ENCODE results near the gene TMEM221. TPM values are rescaled to one million over a fixed set of nuclear protein-coding genes. Genes with fewer than 3 reads are reported as not detected.

TMEM221 gene
- total and polyA plus RNA-seq, 10 of the 15 experiments (the other 5 are each of a cell fraction or from before 2014, with no cell fraction given) = 0.04 to 0.24 TPM; not detected in 8

GRCh38 chr19:17496337-17496997, 48.0 kb upstream of the TMEM221 start (continued):
- TF ChIP-seq, protein P1, sequence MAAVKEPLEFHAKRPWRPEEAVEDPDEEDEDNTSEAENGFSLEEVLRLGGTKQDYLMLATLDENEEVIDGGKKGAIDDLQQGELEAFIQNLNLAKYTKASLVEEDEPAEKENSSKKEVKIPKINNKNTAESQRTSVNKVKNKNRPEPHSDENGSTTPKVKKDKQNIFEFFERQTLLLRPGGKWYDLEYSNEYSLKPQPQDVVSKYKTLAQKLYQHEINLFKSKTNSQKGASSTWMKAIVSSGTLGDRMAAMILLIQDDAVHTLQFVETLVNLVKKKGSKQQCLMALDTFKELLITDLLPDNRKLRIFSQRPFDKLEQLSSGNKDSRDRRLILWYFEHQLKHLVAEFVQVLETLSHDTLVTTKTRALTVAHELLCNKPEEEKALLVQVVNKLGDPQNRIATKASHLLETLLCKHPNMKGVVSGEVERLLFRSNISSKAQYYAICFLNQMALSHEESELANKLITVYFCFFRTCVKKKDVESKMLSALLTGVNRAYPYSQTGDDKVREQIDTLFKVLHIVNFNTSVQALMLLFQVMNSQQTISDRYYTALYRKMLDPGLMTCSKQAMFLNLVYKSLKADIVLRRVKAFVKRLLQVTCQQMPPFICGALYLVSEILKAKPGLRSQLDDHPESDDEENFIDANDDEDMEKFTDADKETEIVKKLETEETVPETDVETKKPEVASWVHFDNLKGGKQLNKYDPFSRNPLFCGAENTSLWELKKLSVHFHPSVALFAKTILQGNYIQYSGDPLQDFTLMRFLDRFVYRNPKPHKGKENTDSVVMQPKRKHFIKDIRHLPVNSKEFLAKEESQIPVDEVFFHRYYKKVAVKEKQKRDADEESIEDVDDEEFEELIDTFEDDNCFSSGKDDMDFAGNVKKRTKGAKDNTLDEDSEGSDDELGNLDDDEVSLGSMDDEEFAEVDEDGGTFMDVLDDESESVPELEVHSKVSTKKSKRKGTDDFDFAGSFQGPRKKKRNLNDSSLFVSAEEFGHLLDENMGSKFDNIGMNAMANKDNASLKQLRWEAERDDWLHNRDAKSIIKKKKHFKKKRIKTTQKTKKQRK (IDR thresholded peaks at IDR 0.05; ENCODE audit: low read depth, low read length) = no peak
- TF ChIP-seq TARDBP (IDR thresholded peaks at IDR 0.05; ENCODE audit: borderline replicate concordance) (no peak), CREB1 (IDR thresholded peaks at IDR 0.05; ENCODE audit: low read depth) (no peak; the same call in 1 of the 2 replicates), ZZZ3 (IDR thresholded peaks at IDR 0.05; ENCODE audit: control insufficient read depth, insufficient read length, low read depth) (no peak), NR2F1 (conservative IDR thresholded peaks at IDR 0.05) (peak; percentile 77), TCF7 (IDR thresholded peaks at IDR 0.05; ENCODE audit: borderline replicate concordance) (no peak), CBX3 (IDR thresholded peaks at IDR 0.05; ENCODE audit: borderline replicate concordance, low read depth) (no peak), RUNX3 (IDR thresholded peaks at IDR 0.05; ENCODE audit: low read length) (no peak), SMAD1 (IDR thresholded peaks at IDR 0.05; ENCODE audit: low read depth, partially characterized antibody) (no peak), ATF3 (IDR thresholded peaks at IDR 0.05; ENCODE audit: borderline replicate concordance, extremely low read depth, low read depth, low read length) (no peak), EED (IDR thresholded peaks at IDR 0.05; ENCODE audit: low read depth) (no peak), ATF7 (IDR thresholded peaks at IDR 0.05; ENCODE audit: low read depth) (no peak), NFYB (IDR thresholded peaks at IDR 0.05; ENCODE audit: insufficient read depth, low read depth, low read length) (no peak), CHD2 (IDR thresholded peaks at IDR 0.05; ENCODE audit: borderline replicate concordance, low read depth, low read length) (no peak), NBN (IDR thresholded peaks at IDR 0.05) (peak; percentile 39; the same call in 1 of the 2 replicates), EP300 (IDR thresholded peaks at IDR 0.05; ENCODE audit: borderline replicate concordance in 1 of 2, control insufficient read depth in 1 of 2, low read depth in 2 of 2, low read length in 2 of 2) (no peak)
- TF ChIP-seq, protein P2, sequence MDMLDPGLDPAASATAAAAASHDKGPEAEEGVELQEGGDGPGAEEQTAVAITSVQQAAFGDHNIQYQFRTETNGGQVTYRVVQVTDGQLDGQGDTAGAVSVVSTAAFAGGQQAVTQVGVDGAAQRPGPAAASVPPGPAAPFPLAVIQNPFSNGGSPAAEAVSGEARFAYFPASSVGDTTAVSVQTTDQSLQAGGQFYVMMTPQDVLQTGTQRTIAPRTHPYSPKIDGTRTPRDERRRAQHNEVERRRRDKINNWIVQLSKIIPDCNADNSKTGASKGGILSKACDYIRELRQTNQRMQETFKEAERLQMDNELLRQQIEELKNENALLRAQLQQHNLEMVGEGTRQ (IDR thresholded peaks at IDR 0.05; ENCODE audit: borderline replicate concordance, low read depth, low read length) = no peak
- TF ChIP-seq, protein P3, sequence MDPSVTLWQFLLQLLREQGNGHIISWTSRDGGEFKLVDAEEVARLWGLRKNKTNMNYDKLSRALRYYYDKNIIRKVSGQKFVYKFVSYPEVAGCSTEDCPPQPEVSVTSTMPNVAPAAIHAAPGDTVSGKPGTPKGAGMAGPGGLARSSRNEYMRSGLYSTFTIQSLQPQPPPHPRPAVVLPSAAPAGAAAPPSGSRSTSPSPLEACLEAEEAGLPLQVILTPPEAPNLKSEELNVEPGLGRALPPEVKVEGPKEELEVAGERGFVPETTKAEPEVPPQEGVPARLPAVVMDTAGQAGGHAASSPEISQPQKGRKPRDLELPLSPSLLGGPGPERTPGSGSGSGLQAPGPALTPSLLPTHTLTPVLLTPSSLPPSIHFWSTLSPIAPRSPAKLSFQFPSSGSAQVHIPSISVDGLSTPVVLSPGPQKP (IDR thresholded peaks at IDR 0.05; ENCODE audit: low read depth, low read length) = no peak
- TF ChIP-seq, protein P4, sequence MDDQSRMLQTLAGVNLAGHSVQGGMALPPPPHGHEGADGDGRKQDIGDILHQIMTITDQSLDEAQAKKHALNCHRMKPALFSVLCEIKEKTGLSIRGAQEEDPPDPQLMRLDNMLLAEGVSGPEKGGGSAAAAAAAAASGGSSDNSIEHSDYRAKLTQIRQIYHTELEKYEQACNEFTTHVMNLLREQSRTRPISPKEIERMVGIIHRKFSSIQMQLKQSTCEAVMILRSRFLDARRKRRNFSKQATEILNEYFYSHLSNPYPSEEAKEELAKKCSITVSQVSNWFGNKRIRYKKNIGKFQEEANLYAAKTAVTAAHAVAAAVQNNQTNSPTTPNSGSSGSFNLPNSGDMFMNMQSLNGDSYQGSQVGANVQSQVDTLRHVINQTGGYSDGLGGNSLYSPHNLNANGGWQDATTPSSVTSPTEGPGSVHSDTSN (IDR thresholded peaks at IDR 0.05; ENCODE audit: insufficient replicate concordance, low read depth, low read length) = no peak
- TF ChIP-seq, protein P5, sequence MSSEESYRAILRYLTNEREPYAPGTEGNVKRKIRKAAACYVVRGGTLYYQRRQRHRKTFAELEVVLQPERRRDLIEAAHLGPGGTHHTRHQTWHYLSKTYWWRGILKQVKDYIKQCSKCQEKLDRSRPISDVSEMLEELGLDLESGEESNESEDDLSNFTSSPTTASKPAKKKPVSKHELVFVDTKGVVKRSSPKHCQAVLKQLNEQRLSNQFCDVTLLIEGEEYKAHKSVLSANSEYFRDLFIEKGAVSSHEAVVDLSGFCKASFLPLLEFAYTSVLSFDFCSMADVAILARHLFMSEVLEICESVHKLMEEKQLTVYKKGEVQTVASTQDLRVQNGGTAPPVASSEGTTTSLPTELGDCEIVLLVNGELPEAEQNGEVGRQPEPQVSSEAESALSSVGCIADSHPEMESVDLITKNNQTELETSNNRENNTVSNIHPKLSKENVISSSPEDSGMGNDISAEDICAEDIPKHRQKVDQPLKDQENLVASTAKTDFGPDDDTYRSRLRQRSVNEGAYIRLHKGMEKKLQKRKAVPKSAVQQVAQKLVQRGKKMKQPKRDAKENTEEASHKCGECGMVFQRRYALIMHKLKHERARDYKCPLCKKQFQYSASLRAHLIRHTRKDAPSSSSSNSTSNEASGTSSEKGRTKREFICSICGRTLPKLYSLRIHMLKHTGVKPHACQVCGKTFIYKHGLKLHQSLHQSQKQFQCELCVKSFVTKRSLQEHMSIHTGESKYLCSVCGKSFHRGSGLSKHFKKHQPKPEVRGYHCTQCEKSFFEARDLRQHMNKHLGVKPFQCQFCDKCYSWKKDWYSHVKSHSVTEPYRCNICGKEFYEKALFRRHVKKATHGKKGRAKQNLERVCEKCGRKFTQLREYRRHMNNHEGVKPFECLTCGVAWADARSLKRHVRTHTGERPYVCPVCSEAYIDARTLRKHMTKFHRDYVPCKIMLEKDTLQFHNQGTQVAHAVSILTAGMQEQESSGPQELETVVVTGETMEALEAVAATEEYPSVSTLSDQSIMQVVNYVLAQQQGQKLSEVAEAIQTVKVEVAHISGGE (CRISPR knock-in tag; IDR thresholded peaks at IDR 0.05) = no peak
